ENCODE results near the gene MDK. TPM values are rescaled to one million over a fixed set of nuclear protein-coding genes. Genes with fewer than 3 reads are reported as not detected.
A peak's percentile ranks its signal among the peaks of the same experiment; 100 is the strongest.

Gene MDK
- total and polyA plus RNA-seq, 2 experiments from 2014 or later, result 388 to 477 TPM

DNA sequence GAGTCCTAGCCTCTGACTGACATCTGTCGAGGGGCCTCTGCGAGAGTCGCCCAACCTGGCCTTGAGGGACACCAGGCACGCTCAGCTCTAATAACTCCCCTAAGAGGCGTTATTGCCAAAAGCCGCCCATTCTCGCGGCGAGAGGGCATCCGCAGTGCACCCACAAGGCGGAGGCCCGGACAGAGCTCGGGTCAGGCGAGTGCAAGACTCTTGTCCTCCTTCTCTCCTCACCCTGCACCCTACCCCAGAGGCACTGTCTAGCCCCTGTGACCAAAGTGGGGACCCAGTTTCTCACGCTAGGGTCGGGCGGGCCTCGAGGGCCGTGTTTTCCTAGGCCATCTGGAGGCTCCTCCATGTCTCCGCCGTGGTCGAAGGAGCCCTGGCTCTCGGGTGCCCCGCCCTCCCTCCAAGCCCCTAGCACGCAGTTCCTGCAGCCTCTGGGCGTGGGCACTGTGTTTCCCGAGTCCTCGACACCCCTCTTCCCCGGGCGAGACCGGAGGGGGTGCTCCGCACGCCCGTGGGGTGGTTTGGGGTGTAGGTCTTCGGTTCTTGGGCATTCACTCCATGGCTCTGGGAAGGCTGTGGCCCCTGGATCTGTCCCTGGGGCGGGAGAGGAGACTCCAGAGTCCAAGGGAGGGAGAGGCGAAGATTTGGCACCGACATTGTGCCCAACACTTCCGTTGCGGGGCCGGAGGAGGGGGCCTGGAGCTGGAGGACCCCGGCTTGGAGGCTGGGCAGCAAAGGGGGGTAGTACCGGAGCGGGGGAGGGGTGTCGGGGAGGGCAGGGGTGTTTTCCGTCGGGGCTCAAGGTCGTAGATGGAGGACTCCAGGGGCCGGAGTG, 9.1 kb downstream of the MDK start:
- peak overlapping the region; percentile 28; the same call in 1 of the 2 replicates for H2AFZ ChIP-seq
- H3K9me3 Mint-ChIP-seq, result no peaks in the 10 kb centered on the region; the same call in 1 of the 3 replicates
- DNase-seq (ENCODE audit: low spot score) (peak; percentile 48), ATAC-seq (peak; percentile 0; the same call in 2 of the 3 replicates)
- no peaks in the 10 kb centered on the region for H3K36me3 ChIP-seq (ENCODE audit: insufficient read depth)
- TF ChIP-seq NANOG (IDR thresholded peaks at IDR 0.05; ENCODE audit: borderline replicate concordance) (no peak), CREB1 (CRISPR knock-in tag; IDR thresholded peaks at IDR 0.05; ENCODE audit: low read depth) (no peak), EZH2 (IDR thresholded peaks at IDR 0.05; ENCODE audit: low read depth, unreplicated experiment) (peak; percentile 54)
- TF ChIP-seq, protein P1, sequence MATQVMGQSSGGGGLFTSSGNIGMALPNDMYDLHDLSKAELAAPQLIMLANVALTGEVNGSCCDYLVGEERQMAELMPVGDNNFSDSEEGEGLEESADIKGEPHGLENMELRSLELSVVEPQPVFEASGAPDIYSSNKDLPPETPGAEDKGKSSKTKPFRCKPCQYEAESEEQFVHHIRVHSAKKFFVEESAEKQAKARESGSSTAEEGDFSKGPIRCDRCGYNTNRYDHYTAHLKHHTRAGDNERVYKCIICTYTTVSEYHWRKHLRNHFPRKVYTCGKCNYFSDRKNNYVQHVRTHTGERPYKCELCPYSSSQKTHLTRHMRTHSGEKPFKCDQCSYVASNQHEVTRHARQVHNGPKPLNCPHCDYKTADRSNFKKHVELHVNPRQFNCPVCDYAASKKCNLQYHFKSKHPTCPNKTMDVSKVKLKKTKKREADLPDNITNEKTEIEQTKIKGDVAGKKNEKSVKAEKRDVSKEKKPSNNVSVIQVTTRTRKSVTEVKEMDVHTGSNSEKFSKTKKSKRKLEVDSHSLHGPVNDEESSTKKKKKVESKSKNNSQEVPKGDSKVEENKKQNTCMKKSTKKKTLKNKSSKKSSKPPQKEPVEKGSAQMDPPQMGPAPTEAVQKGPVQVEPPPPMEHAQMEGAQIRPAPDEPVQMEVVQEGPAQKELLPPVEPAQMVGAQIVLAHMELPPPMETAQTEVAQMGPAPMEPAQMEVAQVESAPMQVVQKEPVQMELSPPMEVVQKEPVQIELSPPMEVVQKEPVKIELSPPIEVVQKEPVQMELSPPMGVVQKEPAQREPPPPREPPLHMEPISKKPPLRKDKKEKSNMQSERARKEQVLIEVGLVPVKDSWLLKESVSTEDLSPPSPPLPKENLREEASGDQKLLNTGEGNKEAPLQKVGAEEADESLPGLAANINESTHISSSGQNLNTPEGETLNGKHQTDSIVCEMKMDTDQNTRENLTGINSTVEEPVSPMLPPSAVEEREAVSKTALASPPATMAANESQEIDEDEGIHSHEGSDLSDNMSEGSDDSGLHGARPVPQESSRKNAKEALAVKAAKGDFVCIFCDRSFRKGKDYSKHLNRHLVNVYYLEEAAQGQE (IDR thresholded peaks at IDR 0.05; ENCODE audit: unreplicated experiment), result no peak
- H3K27me3 ChIP-seq (ENCODE audit: insufficient read depth), result peaks cover 63% of the 10 kb centered on the region
- H3K79me2 ChIP-seq (replicated peaks; ENCODE audit: insufficient read depth), result no peaks in the 10 kb centered on the region
- no peak overlapping the region for H3K27ac ChIP-seq (ENCODE audit: low read depth)
- H3K4me3 Mint-ChIP-seq, result peak overlapping the region; percentile 69
- H4K20me1 ChIP-seq (replicated peaks; ENCODE audit: insufficient read depth), result peaks cover 7% of the 10 kb centered on the region
- peaks cover 18% of the 10 kb centered on the region for H3F3A ChIP-seq (replicated peaks; ENCODE audit: low read depth)
- peaks cover 28% of the 10 kb centered on the region for H3K4me1 ChIP-seq (ENCODE audit: insufficient read depth)
- H3K4me1 Mint-ChIP-seq, result peaks cover 30% of the 10 kb centered on the region
- H3K36me3 Mint-ChIP-seq (ENCODE audit: low read depth), result no peaks in the 10 kb centered on the region; the same call in 2 of the 3 replicates
- H3K27ac Mint-ChIP-seq, result no peak overlapping the region
- peaks cover 62% of the 10 kb centered on the region for H3K27me3 Mint-ChIP-seq (ENCODE audit: insufficient read depth, low read depth, poor library complexity)
- H3K9me2 ChIP-seq (ENCODE audit: insufficient read depth), result no peaks in the 10 kb centered on the region
- peak overlapping the region; percentile 88 for H3K4me2 ChIP-seq
- peak overlapping the region; percentile 76 for H3K4me3 ChIP-seq

DNA sequence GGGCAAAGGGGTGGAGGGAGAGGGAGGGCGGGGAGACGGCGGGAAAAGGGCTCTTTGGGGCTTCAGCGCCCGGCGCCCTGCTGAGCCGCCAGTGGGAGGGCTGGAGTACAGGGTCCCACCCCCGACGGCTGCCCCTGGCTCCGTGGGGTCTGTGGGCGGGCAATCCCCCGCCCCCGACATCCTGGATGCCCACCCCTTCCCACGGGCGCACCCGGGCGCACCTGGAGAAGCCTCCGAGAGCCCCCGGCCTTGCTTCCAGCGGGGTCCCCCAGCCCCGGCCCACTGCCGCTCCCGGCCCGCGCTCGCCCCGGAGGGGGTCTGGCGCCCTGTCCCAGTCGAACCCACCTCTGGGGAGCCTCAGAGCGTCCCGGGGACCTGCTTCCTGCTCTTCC, 9.7 kb downstream of the MDK start:
- Histone ChIP-seq H2AFZ (no peak overlapping the region), H3K36me3 (ENCODE audit: insufficient read depth) (no peaks in the 10 kb centered on the region), H3K27ac (ENCODE audit: low read depth) (no peak overlapping the region), H3F3A (replicated peaks; ENCODE audit: low read depth) (peaks cover 18% of the 10 kb centered on the region), H3K27me3 (ENCODE audit: insufficient read depth) (peaks cover 63% of the 10 kb centered on the region), H3K79me2 (replicated peaks; ENCODE audit: insufficient read depth) (no peaks in the 10 kb centered on the region), H4K20me1 (replicated peaks; ENCODE audit: insufficient read depth) (peaks cover 7% of the 10 kb centered on the region), H3K9me2 (ENCODE audit: insufficient read depth) (no peaks in the 10 kb centered on the region), H3K4me2 (peak overlapping the region; percentile 88), H3K4me3 (peak overlapping the region; percentile 76), H3K4me1 (ENCODE audit: insufficient read depth) (peaks cover 28% of the 10 kb centered on the region)
- DNase-seq (ENCODE audit: low spot score), result no peak
- Mint-ChIP-seq H3K4me3 (no peak overlapping the region; the same call in 2 of the 3 replicates), H3K27me3 (ENCODE audit: insufficient read depth, low read depth, poor library complexity) (peaks cover 58% of the 10 kb centered on the region), H3K9me3 (no peaks in the 10 kb centered on the region; the same call in 1 of the 3 replicates), H3K36me3 (ENCODE audit: low read depth) (no peaks in the 10 kb centered on the region; the same call in 2 of the 3 replicates), H3K27ac (no peak overlapping the region), H3K4me1 (peaks cover 30% of the 10 kb centered on the region)
- ATAC-seq, result no peak
- TF ChIP-seq EZH2 (IDR thresholded peaks at IDR 0.05; ENCODE audit: low read depth, unreplicated experiment), result no peak
- no peak for TF ChIP-seq ZNF462 (CRISPR knock-in tag; IDR thresholded peaks at IDR 0.05)
- no peak for TF ChIP-seq JUNB (IDR thresholded peaks at IDR 0.05; ENCODE audit: unreplicated experiment)
- TF ChIP-seq, protein P2, sequence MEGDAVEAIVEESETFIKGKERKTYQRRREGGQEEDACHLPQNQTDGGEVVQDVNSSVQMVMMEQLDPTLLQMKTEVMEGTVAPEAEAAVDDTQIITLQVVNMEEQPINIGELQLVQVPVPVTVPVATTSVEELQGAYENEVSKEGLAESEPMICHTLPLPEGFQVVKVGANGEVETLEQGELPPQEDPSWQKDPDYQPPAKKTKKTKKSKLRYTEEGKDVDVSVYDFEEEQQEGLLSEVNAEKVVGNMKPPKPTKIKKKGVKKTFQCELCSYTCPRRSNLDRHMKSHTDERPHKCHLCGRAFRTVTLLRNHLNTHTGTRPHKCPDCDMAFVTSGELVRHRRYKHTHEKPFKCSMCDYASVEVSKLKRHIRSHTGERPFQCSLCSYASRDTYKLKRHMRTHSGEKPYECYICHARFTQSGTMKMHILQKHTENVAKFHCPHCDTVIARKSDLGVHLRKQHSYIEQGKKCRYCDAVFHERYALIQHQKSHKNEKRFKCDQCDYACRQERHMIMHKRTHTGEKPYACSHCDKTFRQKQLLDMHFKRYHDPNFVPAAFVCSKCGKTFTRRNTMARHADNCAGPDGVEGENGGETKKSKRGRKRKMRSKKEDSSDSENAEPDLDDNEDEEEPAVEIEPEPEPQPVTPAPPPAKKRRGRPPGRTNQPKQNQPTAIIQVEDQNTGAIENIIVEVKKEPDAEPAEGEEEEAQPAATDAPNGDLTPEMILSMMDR (conservative IDR thresholded peaks at IDR 0.05; ENCODE audit: low read depth in 2 of 2), result no peak
- TF ChIP-seq ZNF331 (CRISPR knock-in tag; IDR thresholded peaks at IDR 0.05; ENCODE audit: low read depth), result no peak

Data from GM23338 (cell line).